Central memory CD4-positive, alpha-beta T cell (primary cell): ENCODE data around the gene SNURF.
"Not testable (repeated sequence)": the region's sequence is repeated elsewhere in the genome, so short reads cannot be mapped to it uniquely, and the experiment has no call there.

Experiments used
- DNase-seq: peaks from one replicate; pipeline ENCODE4 v3.0.0; 2022
- total RNA-seq, 3 experiments: gene quantifications; one replicate each; lab custom pipeline; 2026; lab: John Stamatoyannopoulos, UW

SNURF gene
- 0.67 to 3.7 (median 3.2) reads per million in 3 experiments for total RNA-seq

- DNase-seq, result peak; percentile 58
Measured at GRCh38 chr15:24954783-24955530, at the start of gene SNURF, which contains the start of gene SNRPN. Gene SNURF, plus strand, starts transcription at chr15:24954987. Its CDS starts 62 bp downstream, at chr15:24955049. Gene SNRPN, plus strand, starts transcription at chr15:24954987. Its CDS starts 19,467 bp downstream, at chr15:24974454.

GRCh38 chr15:24916305-24917009 lies 38.3 kb upstream of the SNURF start:
- DNase-seq, result peak; percentile 18

- no peak for DNase-seq
Measured at GRCh38 chr15:24917431-24917830, 37.4 kb upstream of the SNURF start.

GRCh38 chr15:24919446-24919845 lies 35.3 kb upstream of the SNURF start:
- no peak for DNase-seq

- not testable (repeated sequence) for DNase-seq
Measured at GRCh38 chr15:24922781-24923180, 32.0 kb upstream of the SNURF start.

- no peak for DNase-seq
Measured at GRCh38 chr15:24924153-24924552, 30.6 kb upstream of the SNURF start.

- DNase-seq, result no peak
Measured at GRCh38 chr15:24924621-24925020, 30.2 kb upstream of the SNURF start.

- DNase-seq, result not testable (repeated sequence)
Measured at GRCh38 chr15:24931874-24932732, 22.7 kb upstream of the SNURF start.

GRCh38 chr15:24933716-24934115 lies 21.1 kb upstream of the SNURF start:
- no peak for DNase-seq

- not testable (repeated sequence) for DNase-seq
Measured at GRCh38 chr15:24938224-24938623, 16.6 kb upstream of the SNURF start.

GRCh38 chr15:24940236-24940635 lies 14.6 kb upstream of the SNURF start:
- DNase-seq, result no peak

GRCh38 chr15:24943361-24943760 lies 11.4 kb upstream of the SNURF start:
- DNase-seq, result no peak

GRCh38 chr15:24944954-24945353 lies 9.8 kb upstream of the SNURF start:
- no peak for DNase-seq

GRCh38 chr15:24945711-24946110 lies 9.1 kb upstream of the SNURF start:
- no peak for DNase-seq

GRCh38 chr15:24948495-24948894 lies 6.3 kb upstream of the SNURF start:
- DNase-seq, result no peak

- no peak for DNase-seq
Measured at GRCh38 chr15:24955531-24955921, 739 bp downstream of the SNURF start.

- DNase-seq, result peak; percentile 79
Measured at GRCh38 chr15:24956111-24956838, 1.5 kb downstream of the SNURF start.

GRCh38 chr15:24957691-24958090 lies 2.9 kb downstream of the SNURF start:
- no peak for DNase-seq

GRCh38 chr15:24961967-24962366 lies 7.2 kb downstream of the SNURF start:
- DNase-seq, result no peak

GRCh38 chr15:24962880-24963279 lies 8.1 kb downstream of the SNURF start:
- no peak for DNase-seq

GRCh38 chr15:24966364-24967103 lies 11.7 kb downstream of the SNURF start:
- no peak for DNase-seq

- DNase-seq, result no peak
Measured at GRCh38 chr15:24971052-24971451, 16.3 kb downstream of the SNURF start.
